Loucy (cell line): ENCODE data around the gene LMTK3.
A peak's percentile ranks its signal among the peaks of the same experiment; 100 is the strongest.

Experiments
- H2AFZ ChIP-seq: fragments of 200-600 bp; sonication (generic); 2 replicates; pipeline ENCODE4 v1.6.0; 2016; ENCODE audit warnings: antibody characterized with exemption, mild to moderate bottlenecking, low read length, moderate library complexity
- H3F3A ChIP-seq: fragments of 200-600 bp; 2 replicates; pipeline ENCODE4 v1.6.0; 2016; ENCODE audit warnings: antibody characterized with exemption, low read depth, mild to moderate bottlenecking
- H3K27me3 ChIP-seq: fragments of 200-600 bp; sonication (generic); 2 replicates; pipeline ENCODE4 v1.6.1; 2014; ENCODE audit warnings: low read length, mild to moderate bottlenecking; ENCODE audit not compliant: insufficient read depth, poor library complexity, severe bottlenecking
- H3K36me3 ChIP-seq: fragments of 200-600 bp; sonication (generic); 2 replicates; pipeline ENCODE4 v1.6.1; 2016; ENCODE audit warnings: low read length; ENCODE audit not compliant: insufficient read depth
- H3K4me1 ChIP-seq: fragments of 200-600 bp; sonication (generic); 2 replicates; pipeline ENCODE4 v1.5.1; 2014; ENCODE audit warnings: low read length, mild to moderate bottlenecking; ENCODE audit not compliant: insufficient read depth, poor library complexity, severe bottlenecking
- H3K4me2 ChIP-seq: fragments of 200-600 bp; sonication (generic); 2 replicates; pipeline ENCODE4 v1.6.0; 2014; ENCODE audit warnings: antibody characterized with exemption, low read length, low read depth, mild to moderate bottlenecking; ENCODE audit not compliant: poor library complexity, severe bottlenecking
- H3K4me3 ChIP-seq: fragments of 200-600 bp; sonication (generic); 2 replicates; pipeline ENCODE4 v1.5.1; 2014; ENCODE audit warnings: low read length, mild to moderate bottlenecking, mixed read lengths; ENCODE audit not compliant: poor library complexity, severe bottlenecking
- H3K79me2 ChIP-seq: fragments of 200-600 bp; sonication (generic); 2 replicates; pipeline ENCODE4 v1.6.1; 2014; ENCODE audit warnings: low read length; ENCODE audit not compliant: insufficient read depth
- H3K9ac ChIP-seq: fragments of 200-600 bp; sonication (generic); 2 replicates; pipeline ENCODE4 v1.6.0; 2014; ENCODE audit warnings: mild to moderate bottlenecking, low read depth, low read length, moderate library complexity; ENCODE audit not compliant: poor library complexity, severe bottlenecking
- H3K9me2 ChIP-seq: fragments of 200-600 bp; sonication (generic); replicated peaks from 2 replicates; pipeline ENCODE4 v1.6.1; 2016; ENCODE audit warnings: low read depth, low read length, mixed read lengths
- H3K9me3 ChIP-seq: fragments of 200-600 bp; sonication (generic); 2 replicates; pipeline ENCODE4 v1.6.1; 2014; ENCODE audit warnings: mild to moderate bottlenecking, antibody characterized with exemption, low read length, low read depth; ENCODE audit not compliant: insufficient read depth
- H4K20me1 ChIP-seq: fragments of 200-600 bp; sonication (generic); 2 replicates; pipeline ENCODE4 v1.6.0; 2014; ENCODE audit warnings: antibody characterized with exemption, low read length, mild to moderate bottlenecking; ENCODE audit not compliant: insufficient read depth, poor library complexity, severe bottlenecking
- EZH2phosphoT487 ChIP-seq: fragments of 200-600 bp; IDR thresholded peaks from 2 replicates; pipeline ENCODE4 v1.6.1; 2018; ENCODE audit warnings: antibody characterized with exemption, mild to moderate bottlenecking, moderate library complexity, borderline replicate concordance
- TF ChIP-seq, protein P1 (sequence below): fragments of 200-600 bp; sonication (generic); conservative IDR thresholded peaks from 2 replicates; pipeline ENCODE4 v1.5.1; 2014; ENCODE audit warnings: mild to moderate bottlenecking, antibody characterized with exemption, low read length

The LMTK3 gene

DNA sequence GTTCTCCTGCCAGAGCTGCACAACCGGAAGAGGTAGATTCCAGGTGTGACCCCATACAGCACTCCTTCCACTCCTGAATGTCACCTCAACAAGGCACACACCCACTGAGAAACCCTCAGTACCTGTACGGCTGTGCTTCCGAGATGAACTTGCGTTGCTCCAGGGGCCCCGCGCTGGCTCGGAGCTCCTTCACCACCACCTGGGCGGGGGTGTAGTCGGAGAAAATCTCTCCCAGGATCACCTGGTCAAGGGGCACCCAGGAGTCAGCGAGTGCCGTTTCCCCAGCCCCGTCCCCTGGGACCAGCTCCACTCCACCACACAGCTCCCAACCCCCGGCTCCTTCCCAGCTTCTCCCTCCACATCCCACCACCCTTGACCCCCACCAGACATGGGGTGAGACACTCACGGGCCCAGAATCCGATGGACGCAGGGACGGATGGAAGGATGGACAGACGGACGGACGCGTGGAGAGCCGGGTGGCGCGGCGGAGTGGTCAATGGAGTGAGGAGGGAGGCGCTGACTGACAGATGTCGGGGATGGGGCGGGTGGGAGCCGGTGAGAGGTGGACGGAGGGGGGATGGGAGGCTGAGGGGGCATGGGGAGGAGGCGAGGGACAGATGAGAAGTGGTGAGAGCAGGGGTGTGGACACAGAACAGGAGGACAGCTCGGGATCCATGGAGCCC lies 2.8 kb downstream of the LMTK3 start:
- no peaks in the 10 kb centered on the region for H3K9me3 ChIP-seq
- no peak overlapping the region for H3K9ac ChIP-seq
- H3K36me3 ChIP-seq: no peaks in the 10 kb centered on the region
- H3K9me2 ChIP-seq: no peaks in the 10 kb centered on the region
- no peaks in the 10 kb centered on the region for H4K20me1 ChIP-seq
- no peaks in the 10 kb centered on the region for H3K79me2 ChIP-seq
- no peak for TF ChIP-seq EZH2phosphoT487
- TF ChIP-seq, protein P1, sequence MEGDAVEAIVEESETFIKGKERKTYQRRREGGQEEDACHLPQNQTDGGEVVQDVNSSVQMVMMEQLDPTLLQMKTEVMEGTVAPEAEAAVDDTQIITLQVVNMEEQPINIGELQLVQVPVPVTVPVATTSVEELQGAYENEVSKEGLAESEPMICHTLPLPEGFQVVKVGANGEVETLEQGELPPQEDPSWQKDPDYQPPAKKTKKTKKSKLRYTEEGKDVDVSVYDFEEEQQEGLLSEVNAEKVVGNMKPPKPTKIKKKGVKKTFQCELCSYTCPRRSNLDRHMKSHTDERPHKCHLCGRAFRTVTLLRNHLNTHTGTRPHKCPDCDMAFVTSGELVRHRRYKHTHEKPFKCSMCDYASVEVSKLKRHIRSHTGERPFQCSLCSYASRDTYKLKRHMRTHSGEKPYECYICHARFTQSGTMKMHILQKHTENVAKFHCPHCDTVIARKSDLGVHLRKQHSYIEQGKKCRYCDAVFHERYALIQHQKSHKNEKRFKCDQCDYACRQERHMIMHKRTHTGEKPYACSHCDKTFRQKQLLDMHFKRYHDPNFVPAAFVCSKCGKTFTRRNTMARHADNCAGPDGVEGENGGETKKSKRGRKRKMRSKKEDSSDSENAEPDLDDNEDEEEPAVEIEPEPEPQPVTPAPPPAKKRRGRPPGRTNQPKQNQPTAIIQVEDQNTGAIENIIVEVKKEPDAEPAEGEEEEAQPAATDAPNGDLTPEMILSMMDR: no peak
- H3K4me2 ChIP-seq: no peak overlapping the region
- no peak overlapping the region for H3K4me3 ChIP-seq
- no peak overlapping the region for H2AFZ ChIP-seq
- no peaks in the 10 kb centered on the region for H3F3A ChIP-seq
- H3K27me3 ChIP-seq: no peaks in the 10 kb centered on the region
- no peaks in the 10 kb centered on the region for H3K4me1 ChIP-seq

DNA sequence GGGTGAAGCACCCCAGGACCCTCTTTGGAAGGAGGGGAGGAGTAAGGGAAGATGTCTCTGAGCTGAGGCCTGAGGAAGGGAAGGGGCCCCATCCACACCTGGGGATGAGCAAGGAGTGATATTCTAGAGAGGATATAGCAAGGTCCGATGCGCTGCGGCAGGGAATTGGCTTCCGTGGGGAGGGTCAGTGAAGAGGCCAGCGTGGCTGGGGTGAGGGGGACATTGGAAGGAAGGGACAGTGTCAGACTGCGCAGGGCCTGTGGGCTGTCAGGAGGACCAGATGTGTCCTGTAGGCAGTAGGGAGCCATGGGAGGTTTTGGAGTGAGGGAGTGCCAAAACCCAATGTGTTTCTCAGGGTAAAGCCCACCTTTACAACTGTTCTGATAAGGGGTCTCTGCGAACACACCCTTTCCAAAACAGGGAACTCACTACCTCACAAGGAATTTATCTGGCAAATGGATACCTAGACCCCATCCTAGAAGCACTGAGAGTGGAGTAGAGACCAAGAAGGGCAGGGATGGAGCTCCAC lies 3.7 kb downstream of the LMTK3 start:
- Histone ChIP-seq H3F3A (no peaks in the 10 kb centered on the region), H3K27me3 (no peaks in the 10 kb centered on the region), H4K20me1 (no peaks in the 10 kb centered on the region), H2AFZ (no peak overlapping the region), H3K36me3 (no peaks in the 10 kb centered on the region), H3K9me3 (no peaks in the 10 kb centered on the region), H3K9me2 (no peaks in the 10 kb centered on the region), H3K4me3 (no peak overlapping the region), H3K4me2 (no peak overlapping the region), H3K4me1 (no peaks in the 10 kb centered on the region), H3K9ac (no peak overlapping the region), H3K79me2 (no peaks in the 10 kb centered on the region)
- TF ChIP-seq, protein P1: no peak

DNA sequence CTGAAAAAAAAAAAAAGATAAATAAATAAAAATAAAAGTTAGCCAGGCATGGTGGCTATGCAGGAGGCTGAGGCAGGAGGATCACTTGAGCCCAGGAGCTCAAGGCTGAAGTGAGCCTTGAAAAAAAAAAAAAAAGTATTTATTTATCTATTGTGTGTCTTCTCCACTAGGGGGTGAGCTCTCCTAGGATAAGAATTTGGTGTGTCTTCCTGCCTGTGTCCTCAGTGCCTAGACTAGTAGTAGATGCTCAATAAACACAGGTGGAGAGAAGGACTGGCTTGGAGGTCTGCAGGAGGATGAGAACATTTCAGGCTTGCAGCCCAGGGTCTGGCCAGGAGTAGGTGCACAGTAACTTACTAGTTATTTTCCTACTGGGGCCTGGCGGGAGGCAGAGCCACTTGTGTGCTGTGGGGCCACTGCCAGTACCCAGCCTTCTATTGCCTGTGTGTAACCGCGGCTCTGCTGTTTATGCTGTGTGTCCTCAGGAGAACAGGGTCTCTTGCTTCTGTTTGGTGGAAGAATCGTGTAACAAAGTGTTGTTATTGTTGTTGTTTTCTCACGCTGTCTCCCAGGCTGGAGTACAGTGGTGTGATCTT lies 5.4 kb downstream of the LMTK3 start:
- peaks cover 7% of the 10 kb centered on the region for H3K4me1 ChIP-seq
- H3K36me3 ChIP-seq: no peaks in the 10 kb centered on the region
- no peaks in the 10 kb centered on the region for H3K79me2 ChIP-seq
- peaks cover 4% of the 10 kb centered on the region; the same call in 1 of the 2 replicates for H3F3A ChIP-seq
- no peak overlapping the region for H2AFZ ChIP-seq
- TF ChIP-seq EZH2phosphoT487: no peak
- TF ChIP-seq, protein P1: peak; percentile 62
- no peaks in the 10 kb centered on the region for H4K20me1 ChIP-seq
- no peak overlapping the region for H3K9ac ChIP-seq
- no peak overlapping the region for H3K4me3 ChIP-seq
- H3K4me2 ChIP-seq: no peak overlapping the region
- H3K27me3 ChIP-seq: no peaks in the 10 kb centered on the region
- no peaks in the 10 kb centered on the region for H3K9me3 ChIP-seq
- no peaks in the 10 kb centered on the region for H3K9me2 ChIP-seq
